HepG2 (cell line): Measurements from ENCODE around the gene SLC41A3. TPM values are rescaled to one million over a fixed set of nuclear protein-coding genes. Genes with fewer than 3 reads are reported as not detected.

Source experiments
- ATAC-seq: fragments of 200-7000 bp; cut with Tn5 transposase; 3 replicates; pipeline ENCODE4 v1.9.1; 2020; ENCODE audit warnings: mild to moderate bottlenecking, moderate library complexity
- BruUV-seq: library from RNA; stranded (reverse); fragments of 400-500 nt; replicated peaks from 2 replicates; lab custom pipeline; 2021; lab: Mats Ljungman, UMichigan
- CTCF ChIA-PET: fragments of 300-600 bp; formaldehyde crosslinking; extraction: SDS; loops from one replicate; lab custom pipeline; 2021; ENCODE audit warnings: low total read pairs, inconsistent platforms, low intra/inter-chr PET ratio; lab: Yijun Ruan, JAX
- POLR2A ChIA-PET: fragments of 350-600 bp; sonication (Branson Sonifier 250); formaldehyde crosslinking; loops from one replicate; lab custom pipeline; 2020; ENCODE audit warnings: antibody characterized with exemption, inconsistent platforms; lab: Yijun Ruan, JAX
- DNase-seq: peaks from one replicate; pipeline ENCODE4 v3.0.0-alpha.2; 2015; ENCODE audit warnings: low spot score
- FAIRE-seq: peaks from 3 replicates; lab custom pipeline; 2011; peaks lifted over from hg19 to GRCh38; lab: Jason Lieb, UNC
- H2AFZ ChIP-seq: one replicate; pipeline ENCODE4 v1.6.1; 2011; ENCODE audit warnings: low read length, inconsistent platforms
- H3K27ac ChIP-seq: fragments of 300-600 bp; 3 replicates; pipeline ENCODE4 v1.8.0; 2011; ENCODE audit warnings: mixed run types, mild to moderate bottlenecking, mixed read lengths, low read length, inconsistent platforms; ENCODE audit not compliant: insufficient read depth; ENCODE audit errors: extremely low read length
- H3K27me3 ChIP-seq, 2 experiments: fragments of 200-600 bp in 1 of 2; 2 replicates in 1 of 2; 3 replicates in 1 of 2; pipeline versions ENCODE4 v1.6.0 to v1.8.0; 2011; ENCODE audit warnings: low read length in 2 of 2, mild to moderate bottlenecking in 2 of 2, moderate library complexity in 2 of 2, inconsistent platforms in 1 of 2; ENCODE audit not compliant: insufficient read depth in 2 of 2, control insufficient read depth in 1 of 2
- H3K36me3 ChIP-seq, 2 experiments: fragments of 200-600 bp in 1 of 2; replicated peaks in 1 of 2; 2 replicates in 1 of 2; 3 replicates in 1 of 2; pipeline versions ENCODE4 v1.5.1 to v1.8.0; 2011; ENCODE audit warnings: low read length in 2 of 2, inconsistent platforms in 1 of 2; ENCODE audit not compliant: insufficient read depth in 2 of 2, control insufficient read depth in 1 of 2
- H3K4me1 ChIP-seq: 2 replicates; pipeline ENCODE4 v1.5.1; 2012; ENCODE audit warnings: low read length, inconsistent platforms; ENCODE audit not compliant: insufficient read depth
- H3K4me2 ChIP-seq: 2 replicates; pipeline ENCODE4 v1.6.0; 2011; ENCODE audit warnings: low read depth, low read length, inconsistent platforms
- H3K4me3 ChIP-seq, 3 experiments: fragments of 200-600 bp in 1 of 3; sonication (generic), shearing (Covaris generic) in 1 of 3; replicated peaks in 1 of 3; 2 replicates each; pipeline ENCODE4 v1.5.1; 2011 to 2016; ENCODE audit warnings: low read length in 3 of 3, inconsistent platforms in 2 of 3, low read depth in 2 of 3, mild to moderate bottlenecking in 2 of 3, control low read depth in 1 of 3, mixed read lengths in 1 of 3; ENCODE audit not compliant: insufficient read depth in 1 of 3
- H3K79me2 ChIP-seq: one replicate; pipeline ENCODE4 v1.6.1; 2011; ENCODE audit warnings: low read length, inconsistent platforms; ENCODE audit not compliant: insufficient read depth
- H3K9ac ChIP-seq: 2 replicates; pipeline ENCODE4 v1.6.0; 2011; ENCODE audit warnings: mild to moderate bottlenecking, low read depth, low read length, inconsistent platforms; ENCODE audit not compliant: insufficient read depth
- H3K9me3 ChIP-seq: 2 replicates; pipeline ENCODE4 v1.5.1; 2012; ENCODE audit warnings: mild to moderate bottlenecking, low read length
- H4K20me1 ChIP-seq: 2 replicates; pipeline ENCODE4 v1.6.0; 2011; ENCODE audit warnings: inconsistent platforms, mild to moderate bottlenecking, low read length, moderate library complexity; ENCODE audit not compliant: insufficient read depth
- GATAD2A ChIP-seq: IDR thresholded peaks from 2 replicates; pipeline ENCODE4 v1.6.1; 2016
- ISL2 ChIP-seq: sonication (generic); formaldehyde crosslinking; IDR thresholded peaks from 2 replicates; pipeline ENCODE4 v1.5.0; 2020; ENCODE audit warnings: missing genetic modification reagents
- THAP8 ChIP-seq: sonication (generic); formaldehyde crosslinking; IDR thresholded peaks from 2 replicates; pipeline ENCODE4 v1.5.1; 2020; ENCODE audit warnings: missing genetic modification reagents, mild to moderate bottlenecking, borderline replicate concordance
- THYN1 ChIP-seq: sonication (generic); formaldehyde crosslinking; IDR thresholded peaks from 2 replicates; pipeline ENCODE4 v1.8.1; 2023; ENCODE audit warnings: low read depth, mild to moderate bottlenecking, moderate library complexity, missing genetic modification reagents, borderline replicate concordance
- ZNF142 ChIP-seq: sonication (generic); formaldehyde crosslinking; IDR thresholded peaks from 2 replicates; pipeline ENCODE4 v1.4.0; 2020; ENCODE audit warnings: missing genetic modification reagents
- ZNF503 ChIP-seq: sonication (generic); formaldehyde crosslinking; IDR thresholded peaks from 2 replicates; pipeline ENCODE4 v1.4.0; 2020; ENCODE audit warnings: missing genetic modification reagents
- WGBS: methylation state at CpG from one replicate; pipeline ENCODE4 v1.1.6; 2017; ENCODE audit warnings: low lambda C conversion rate; 5-methylcytosine and 5-hydroxymethylcytosine counted together
- in situ Hi-C: cut with HindIII; loops from 2 replicates; pipeline ENCODE4 v1.10.0; 2017; ENCODE audit warnings: low pct_unique_long_range_greater_than_20kb; ENCODE audit not compliant: extremely low pct_ligation_motif_present
- intact Hi-C: fragments of 100-400 bp; cut with micrococcal nuclease; formaldehyde crosslinking; loops from one replicate; pipeline ENCODE4 v1.10.0; 2022; ENCODE audit not compliant: unreplicated experiment
- polyA plus RNA-seq, 8 experiments: library from polyadenylated mRNA; depleted of rRNA in 3 of 8; stranded (reverse) in 7 of 8; unstranded in 1 of 8; fragments of >200 nt; fragmentation: Illumina TruSeq in 4 of 8; extraction: Trizol in 4 of 8; gene quantifications; 2 replicates each; pipeline versions ENCODE4 v1.2.1 to v1.2.3, GENCODE V29; 2011 to 2016; ENCODE audit warnings: low read depth in 4 of 8, missing spikeins in 1 of 8, mixed read lengths in 1 of 8; ENCODE audit not compliant: insufficient read depth in 1 of 8
- total RNA-seq, 5 experiments: library from RNA; depleted of rRNA; stranded (reverse); fragments of >200 nt; fragmentation: Illumina TruSeq; extraction: Trizol; gene quantifications; 2 replicates each; pipeline ENCODE4 v1.2.3, GENCODE V29; 2016; ENCODE audit warnings: low read depth in 1 of 5
- TF ChIP-seq, protein P1 (sequence below): sonication (generic); formaldehyde crosslinking; IDR thresholded peaks from 2 replicates; pipeline ENCODE4 v1.5.0; 2020; ENCODE audit warnings: mild to moderate bottlenecking, missing genetic modification reagents, borderline replicate concordance
- TF ChIP-seq, protein P2 (sequence below): sonication (generic); formaldehyde crosslinking; IDR thresholded peaks from 2 replicates; pipeline ENCODE4 v1.5.1; 2020; ENCODE audit warnings: mild to moderate bottlenecking, missing genetic modification reagents, moderate library complexity

Gene SLC41A3
- total and polyA plus RNA-seq, 2 of the 13 experiments (the other 11 are each of a cell fraction or from before 2014, with no cell fraction given): 26.0 to 71.1 TPM

DNA sequence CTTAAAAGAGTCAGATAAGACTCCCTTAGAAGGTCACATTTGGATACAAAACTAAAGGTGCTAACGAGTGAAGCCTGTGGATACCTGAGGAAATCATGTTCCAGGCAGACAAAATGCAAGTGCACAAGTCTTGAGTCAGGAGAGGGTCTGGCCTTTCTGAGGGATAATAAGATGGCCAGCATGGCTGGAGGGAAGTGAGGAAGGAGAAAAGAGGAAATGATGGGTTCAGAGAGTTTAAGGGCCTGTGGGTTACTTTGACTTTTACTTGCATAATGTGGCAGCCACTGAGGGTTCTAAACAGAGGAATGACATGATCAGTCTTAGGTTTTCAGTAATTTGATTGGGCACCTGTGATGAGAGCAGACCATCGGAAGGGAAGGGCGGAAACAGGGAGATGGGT lies 118.4 kb downstream of the SLC41A3 start:
- intact Hi-C loops: no loop called here
- DNase-seq: no peak
- Histone ChIP-seq H3K4me1 (no peaks in the 10 kb centered on the region), H2AFZ (no peak overlapping the region), H3K4me2 (no peak overlapping the region), H4K20me1 (no peaks in the 10 kb centered on the region), H3K79me2 (no peaks in the 10 kb centered on the region), H3K9me3 (no peaks in the 10 kb centered on the region), H3K27ac (no peak overlapping the region), H3K9ac (no peak overlapping the region), H3K27me3 (peaks cover 0 to 4% of the 10 kb centered on the region in 2 experiments; a peak in 1 of 5 replicates), H3K36me3 (no peaks in the 10 kb centered on the region)
- POLR2A ChIA-PET: no interaction called here
- CTCF ChIA-PET: no interaction called here
- in situ Hi-C loops: no loop called here
- TF ChIP-seq THAP8 (no peak), ZNF142 (no peak), ZNF503 (CRISPR knock-in tag) (no peak), ISL2 (CRISPR knock-in tag) (no peak), GATAD2A (no peak), THYN1 (CRISPR knock-in tag) (no peak)
- TF ChIP-seq, protein P1, sequence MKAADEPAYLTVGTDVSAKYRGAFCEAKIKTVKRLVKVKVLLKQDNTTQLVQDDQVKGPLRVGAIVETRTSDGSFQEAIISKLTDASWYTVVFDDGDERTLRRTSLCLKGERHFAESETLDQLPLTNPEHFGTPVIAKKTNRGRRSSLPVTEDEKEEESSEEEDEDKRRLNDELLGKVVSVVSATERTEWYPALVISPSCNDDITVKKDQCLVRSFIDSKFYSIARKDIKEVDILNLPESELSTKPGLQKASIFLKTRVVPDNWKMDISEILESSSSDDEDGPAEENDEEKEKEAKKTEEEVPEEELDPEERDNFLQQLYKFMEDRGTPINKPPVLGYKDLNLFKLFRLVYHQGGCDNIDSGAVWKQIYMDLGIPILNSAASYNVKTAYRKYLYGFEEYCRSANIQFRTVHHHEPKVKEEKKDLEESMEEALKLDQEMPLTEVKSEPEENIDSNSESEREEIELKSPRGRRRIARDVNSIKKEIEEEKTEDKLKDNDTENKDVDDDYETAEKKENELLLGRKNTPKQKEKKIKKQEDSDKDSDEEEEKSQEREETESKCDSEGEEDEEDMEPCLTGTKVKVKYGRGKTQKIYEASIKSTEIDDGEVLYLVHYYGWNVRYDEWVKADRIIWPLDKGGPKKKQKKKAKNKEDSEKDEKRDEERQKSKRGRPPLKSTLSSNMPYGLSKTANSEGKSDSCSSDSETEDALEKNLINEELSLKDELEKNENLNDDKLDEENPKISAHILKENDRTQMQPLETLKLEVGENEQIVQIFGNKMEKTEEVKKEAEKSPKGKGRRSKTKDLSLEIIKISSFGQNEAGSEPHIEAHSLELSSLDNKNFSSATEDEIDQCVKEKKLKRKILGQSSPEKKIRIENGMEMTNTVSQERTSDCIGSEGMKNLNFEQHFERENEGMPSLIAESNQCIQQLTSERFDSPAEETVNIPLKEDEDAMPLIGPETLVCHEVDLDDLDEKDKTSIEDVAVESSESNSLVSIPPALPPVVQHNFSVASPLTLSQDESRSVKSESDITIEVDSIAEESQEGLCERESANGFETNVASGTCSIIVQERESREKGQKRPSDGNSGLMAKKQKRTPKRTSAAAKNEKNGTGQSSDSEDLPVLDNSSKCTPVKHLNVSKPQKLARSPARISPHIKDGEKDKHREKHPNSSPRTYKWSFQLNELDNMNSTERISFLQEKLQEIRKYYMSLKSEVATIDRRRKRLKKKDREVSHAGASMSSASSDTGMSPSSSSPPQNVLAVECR (CRISPR knock-in tag): no peak
- TF ChIP-seq, protein P2, sequence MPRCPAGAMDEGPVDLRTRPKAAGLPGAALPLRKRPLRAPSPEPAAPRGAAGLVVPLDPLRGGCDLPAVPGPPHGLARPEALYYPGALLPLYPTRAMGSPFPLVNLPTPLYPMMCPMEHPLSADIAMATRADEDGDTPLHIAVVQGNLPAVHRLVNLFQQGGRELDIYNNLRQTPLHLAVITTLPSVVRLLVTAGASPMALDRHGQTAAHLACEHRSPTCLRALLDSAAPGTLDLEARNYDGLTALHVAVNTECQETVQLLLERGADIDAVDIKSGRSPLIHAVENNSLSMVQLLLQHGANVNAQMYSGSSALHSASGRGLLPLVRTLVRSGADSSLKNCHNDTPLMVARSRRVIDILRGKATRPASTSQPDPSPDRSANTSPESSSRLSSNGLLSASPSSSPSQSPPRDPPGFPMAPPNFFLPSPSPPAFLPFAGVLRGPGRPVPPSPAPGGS (CRISPR knock-in tag): no peak
- TF ChIP-seq, all 625 proteins: peak for 0
- no TSS peak for BruUV-seq
- no peak overlapping the region for H3K4me3 ChIP-seq
- ATAC-seq (no peak), FAIRE-seq (no peak)
- WGBS: 57% methylated on average over 3 of the region's 3 CpGs
